Measurements from ENCODE around the gene UBAC2.

DNA sequence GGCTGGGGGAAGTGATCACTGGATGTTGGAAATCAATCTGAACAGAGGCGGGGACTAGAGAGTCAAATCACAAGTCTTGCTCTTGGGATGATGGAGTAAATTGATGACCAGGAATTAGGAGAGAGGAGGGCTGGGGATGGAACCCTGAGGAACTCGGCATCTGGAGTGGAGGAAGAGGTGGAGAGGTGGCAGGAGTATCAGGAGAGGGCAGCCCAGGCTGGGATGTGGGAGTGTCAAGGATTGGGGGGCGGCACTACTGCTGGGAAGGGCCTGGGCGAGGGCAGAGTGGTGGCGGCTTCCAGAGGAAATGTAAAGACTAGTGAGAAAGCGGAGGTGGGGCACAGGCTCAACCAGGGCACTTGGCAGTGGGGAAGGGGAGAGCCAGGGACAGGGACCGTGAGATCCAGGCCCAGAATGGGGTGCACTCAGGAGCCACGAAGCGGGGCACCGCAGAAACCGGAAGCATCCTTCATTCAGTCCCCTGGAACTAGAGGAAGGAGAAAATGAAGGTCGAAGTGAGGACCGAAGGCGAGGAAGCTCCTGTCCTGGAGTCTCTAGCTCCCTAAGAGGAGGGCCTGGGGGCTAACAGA is 187.8 kb downstream of the UBAC2 start:
- TF ChIP-seq SP1 (IDR thresholded peaks at IDR 0.05) (no peak), EGR1 (IDR thresholded peaks at IDR 0.05; ENCODE audit: low read depth in 2 of 2) (no peak), YY1 (IDR thresholded peaks at IDR 0.05) (no peak), HNF4A (conservative IDR thresholded peaks at IDR 0.05) (no peak), ZBTB33 (IDR thresholded peaks at IDR 0.05) (no peak), FOXA2 (IDR thresholded peaks at IDR 0.05) (no peak)
- TF ChIP-seq, protein P1, sequence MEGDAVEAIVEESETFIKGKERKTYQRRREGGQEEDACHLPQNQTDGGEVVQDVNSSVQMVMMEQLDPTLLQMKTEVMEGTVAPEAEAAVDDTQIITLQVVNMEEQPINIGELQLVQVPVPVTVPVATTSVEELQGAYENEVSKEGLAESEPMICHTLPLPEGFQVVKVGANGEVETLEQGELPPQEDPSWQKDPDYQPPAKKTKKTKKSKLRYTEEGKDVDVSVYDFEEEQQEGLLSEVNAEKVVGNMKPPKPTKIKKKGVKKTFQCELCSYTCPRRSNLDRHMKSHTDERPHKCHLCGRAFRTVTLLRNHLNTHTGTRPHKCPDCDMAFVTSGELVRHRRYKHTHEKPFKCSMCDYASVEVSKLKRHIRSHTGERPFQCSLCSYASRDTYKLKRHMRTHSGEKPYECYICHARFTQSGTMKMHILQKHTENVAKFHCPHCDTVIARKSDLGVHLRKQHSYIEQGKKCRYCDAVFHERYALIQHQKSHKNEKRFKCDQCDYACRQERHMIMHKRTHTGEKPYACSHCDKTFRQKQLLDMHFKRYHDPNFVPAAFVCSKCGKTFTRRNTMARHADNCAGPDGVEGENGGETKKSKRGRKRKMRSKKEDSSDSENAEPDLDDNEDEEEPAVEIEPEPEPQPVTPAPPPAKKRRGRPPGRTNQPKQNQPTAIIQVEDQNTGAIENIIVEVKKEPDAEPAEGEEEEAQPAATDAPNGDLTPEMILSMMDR (IDR thresholded peaks at IDR 0.05; ENCODE audit: low read depth, low read length, missing input control): no peak
